Caki2 (cell line): ENCODE measurements around the gene OR2H2. TPM values are rescaled to one million over a fixed set of nuclear protein-coding genes. Genes with fewer than 3 reads are reported as not detected.
A peak's percentile ranks its signal among the peaks of the same experiment; 100 is the strongest.

ENCODE experiments used
- DNase-seq: peaks from one replicate; pipeline ENCODE4 v3.0.0-alpha.2; 2015; ENCODE audit warnings: low read depth
- in situ Hi-C: cut with HindIII; loops from 2 replicates; pipeline ENCODE4 v1.10.0; 2016; ENCODE audit warnings: low sequenced_read_pairs, low pct_unique_long_range_greater_than_20kb, mixed read lengths
- total RNA-seq: library from RNA; depleted of rRNA; stranded (reverse); fragments of >200 nt; shearing (Covaris generic); gene quantifications from 2 replicates; pipeline ENCODE4 v1.2.3, GENCODE V29; 2014; ENCODE audit warnings: low replicate concordance; rRNA removed

Gene OR2H2
- not detected in 2 replicates for total RNA-seq

- no peak for DNase-seq
- in situ Hi-C loops = no loop called here
Measured at GRCh38 chr6:29584821-29585220, at the start of gene OR2H2. Gene OR2H2, plus strand, starts transcription at chr6:29585121. Its CDS starts 2,824 bp downstream, at chr6:29587945.

- no peak for DNase-seq
- in situ Hi-C loops = no loop called here
Measured at GRCh38 chr6:29537714-29538403, 47.1 kb upstream of the OR2H2 start.

- DNase-seq = no peak
- in situ Hi-C loops = no loop called here
Measured at GRCh38 chr6:29547573-29547972, 37.3 kb upstream of the OR2H2 start.

- DNase-seq = peak; percentile 33
- in situ Hi-C loops = no loop called here
Measured at GRCh38 chr6:29552512-29553051, 32.3 kb upstream of the OR2H2 start.

GRCh38 chr6:29553268-29554057 is 31.5 kb upstream of the OR2H2 start:
- in situ Hi-C loops = no loop called here
- DNase-seq = no peak

- in situ Hi-C loops = no loop called here
- no peak for DNase-seq
Measured at GRCh38 chr6:29554764-29555163, 30.2 kb upstream of the OR2H2 start.

GRCh38 chr6:29557320-29557719 is 27.6 kb upstream of the OR2H2 start:
- no peak for DNase-seq
- in situ Hi-C loops = no loop called here

- DNase-seq = no peak
- in situ Hi-C loops = no loop called here
Measured at GRCh38 chr6:29558439-29559079, 26.4 kb upstream of the OR2H2 start.

GRCh38 chr6:29559524-29560287 is 25.2 kb upstream of the OR2H2 start, which contains the start of gene UBD:
Gene UBD, minus strand, starts transcription at chr6:29559732. Its CDS starts 31 bp downstream, at chr6:29559701.
- in situ Hi-C loops = no loop called here
- peak; percentile 23 for DNase-seq

- peak; percentile 40 for DNase-seq
Measured at GRCh38 chr6:29561091-29561490, 23.8 kb upstream of the OR2H2 start.

GRCh38 chr6:29561606-29562181 is 23.2 kb upstream of the OR2H2 start:
- in situ Hi-C loops = no loop called here
- peak; percentile 11 for DNase-seq

More at GRCh38 chr6:29561091-29561490, 23.8 kb upstream of the OR2H2 start:
- in situ Hi-C loops = no loop called here

GRCh38 chr6:29563435-29563965 is 21.4 kb upstream of the OR2H2 start:
- in situ Hi-C loops = no loop called here
- no peak for DNase-seq

GRCh38 chr6:29564875-29565274 is 20.0 kb upstream of the OR2H2 start:
- no peak for DNase-seq
- in situ Hi-C loops = no loop called here

- DNase-seq = no peak
- in situ Hi-C loops = no loop called here
Measured at GRCh38 chr6:29566856-29567255, 18.1 kb upstream of the OR2H2 start.

GRCh38 chr6:29567541-29567940 is 17.4 kb upstream of the OR2H2 start:
- DNase-seq = no peak
- in situ Hi-C loops = no loop called here

GRCh38 chr6:29567991-29568390 is 16.9 kb upstream of the OR2H2 start:
- DNase-seq = no peak
- in situ Hi-C loops = no loop called here

GRCh38 chr6:29576056-29576455 is 8.9 kb upstream of the OR2H2 start:
- in situ Hi-C loops = no loop called here
- DNase-seq = no peak
